ENCODE data around the gene OPN3. TPM values are rescaled to one million over a fixed set of nuclear protein-coding genes. Genes with fewer than 3 reads are reported as not detected.

Gene OPN3
- total RNA-seq, 2 experiments from 2014 or later: 10.7 to 18.9 TPM

Other genes starting within 250 kb of the OPN3 start
- gene FH, start 120.6 kb downstream of the OPN3 start, total RNA-seq (2014; rRNA removed; shearing (Covaris generic)): 44.0 and 45.5 TPM in 2 replicates
- 72.1 and 74.6 TPM in 2 replicates for gene FH, start 120.6 kb downstream of the OPN3 start, total RNA-seq (2022)
- gene KMO, start 108.0 kb downstream of the OPN3 start, total RNA-seq (2014; rRNA removed; shearing (Covaris generic)): 3.2 and 5.5 TPM in 2 replicates
- gene KMO, start 108.0 kb downstream of the OPN3 start, total RNA-seq (2022): 10.4 and 14.2 TPM in 2 replicates
- 19.2 and 22.6 TPM in 2 replicates for gene CHML, start within 50 bp of the OPN3 start, total RNA-seq (2014; rRNA removed; shearing (Covaris generic))
- 10.7 and 10.8 TPM in 2 replicates for gene CHML, start within 50 bp of the OPN3 start, total RNA-seq (2022)
- gene WDR64, start 11.9 kb upstream of the OPN3 start, total RNA-seq (2014; rRNA removed; shearing (Covaris generic)): not detected in 2 replicates
- gene WDR64, start 11.9 kb upstream of the OPN3 start, total RNA-seq (2022): not detected in 2 replicates
- gene EXO1, start 207.8 kb upstream of the OPN3 start, total RNA-seq (2014; rRNA removed; shearing (Covaris generic)): 60.3 and 67.7 TPM in 2 replicates
- 66.3 and 78.0 TPM in 2 replicates for gene EXO1, start 207.8 kb upstream of the OPN3 start, total RNA-seq (2022)